RWPE2 (cell line): ENCODE results near the gene JKAMP.
A peak's percentile ranks its signal among the peaks of the same experiment; 100 is the strongest.

Experiments used
- ATAC-seq: fragments of 200-7000 bp; cut with Tn5 transposase; 3 replicates; pipeline ENCODE4 v1.9.1; 2021; ENCODE audit warnings: low read depth
- DNase-seq: peaks from one replicate; pipeline ENCODE4 v3.0.0-alpha.2; 2020; ENCODE audit warnings: low spot score
- H3K27ac ChIP-seq: fragments of 450-650 bp; 2 replicates; pipeline ENCODE4 v1.5.1; 2017; ENCODE audit warnings: mild to moderate bottlenecking; ENCODE audit not compliant: poor library complexity, severe bottlenecking
- H3K27me3 ChIP-seq: fragments of 250-450 bp; sonication (Bioruptor Pico); 2 replicates; pipeline ENCODE4 v1.5.1; 2021; ENCODE audit warnings: mild to moderate bottlenecking, moderate library complexity; ENCODE audit not compliant: insufficient read depth, poor library complexity, severe bottlenecking
- H3K36me3 ChIP-seq: fragments of 250-450 bp; sonication (Bioruptor Pico); 2 replicates; pipeline ENCODE4 v1.5.1; 2020; ENCODE audit warnings: low read depth, mild to moderate bottlenecking, moderate library complexity
- H3K4me1 ChIP-seq: fragments of 250-450 bp; sonication (Bioruptor Pico); 2 replicates; pipeline ENCODE4 v1.5.1; 2021; ENCODE audit warnings: mild to moderate bottlenecking, moderate library complexity; ENCODE audit not compliant: insufficient read depth, poor library complexity, severe bottlenecking
- H3K4me3 ChIP-seq: fragments of 250-450 bp; sonication (Bioruptor Pico); 2 replicates; pipeline ENCODE4 v1.5.1; 2021; ENCODE audit warnings: mild to moderate bottlenecking, moderate library complexity; ENCODE audit not compliant: severe bottlenecking
- H3K9me3 ChIP-seq: fragments of 250-450 bp; sonication (Bioruptor Pico); 2 replicates; pipeline ENCODE4 v1.5.1; 2021; ENCODE audit warnings: mild to moderate bottlenecking, moderate library complexity; ENCODE audit not compliant: severe bottlenecking
- TF ChIP-seq, protein P1 (sequence below): fragments of 450-650 bp; IDR thresholded peaks from one replicate; pipeline ENCODE4 v1.5.1; 2017; ENCODE audit warnings: mild to moderate bottlenecking, moderate library complexity; ENCODE audit not compliant: poor library complexity, severe bottlenecking

Gene JKAMP

DNA sequence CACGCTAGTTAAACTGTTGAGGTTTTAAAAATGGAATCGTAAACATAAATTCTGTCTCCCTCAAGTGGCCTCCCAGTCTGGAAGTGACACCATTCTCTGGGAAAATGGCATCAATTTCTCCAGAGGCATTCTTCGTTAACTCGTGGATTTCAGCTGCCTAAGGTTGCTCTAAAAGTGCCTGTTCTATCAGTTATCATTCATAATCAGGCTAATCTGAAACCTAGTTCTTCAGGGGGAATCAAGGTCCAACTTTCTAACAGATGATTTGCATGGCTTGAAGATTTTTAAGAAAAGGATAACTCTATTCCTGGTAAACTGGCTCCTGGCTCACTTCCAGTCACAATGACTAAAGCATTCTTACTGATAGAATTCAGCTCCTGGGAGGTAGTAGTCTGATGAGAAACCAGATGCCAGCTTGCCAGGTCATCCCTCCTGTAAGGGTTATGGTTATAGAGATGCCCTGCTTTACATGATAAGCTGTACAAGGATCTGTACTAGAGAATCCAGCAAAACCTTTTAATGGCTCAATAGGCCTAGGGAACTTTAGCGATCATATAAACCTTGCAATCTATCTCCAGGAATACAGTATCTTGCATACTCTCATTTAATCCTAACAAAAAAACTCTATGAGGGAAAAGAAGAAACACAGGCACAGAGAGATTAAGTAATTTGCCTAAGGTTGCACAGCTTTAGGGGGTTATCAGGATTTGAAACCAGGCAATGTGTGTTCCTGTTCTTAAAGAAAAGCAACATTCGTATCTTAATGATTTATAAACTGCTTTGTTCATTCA lies 1.6 kb upstream of the JKAMP start:
- TF ChIP-seq, protein P1, sequence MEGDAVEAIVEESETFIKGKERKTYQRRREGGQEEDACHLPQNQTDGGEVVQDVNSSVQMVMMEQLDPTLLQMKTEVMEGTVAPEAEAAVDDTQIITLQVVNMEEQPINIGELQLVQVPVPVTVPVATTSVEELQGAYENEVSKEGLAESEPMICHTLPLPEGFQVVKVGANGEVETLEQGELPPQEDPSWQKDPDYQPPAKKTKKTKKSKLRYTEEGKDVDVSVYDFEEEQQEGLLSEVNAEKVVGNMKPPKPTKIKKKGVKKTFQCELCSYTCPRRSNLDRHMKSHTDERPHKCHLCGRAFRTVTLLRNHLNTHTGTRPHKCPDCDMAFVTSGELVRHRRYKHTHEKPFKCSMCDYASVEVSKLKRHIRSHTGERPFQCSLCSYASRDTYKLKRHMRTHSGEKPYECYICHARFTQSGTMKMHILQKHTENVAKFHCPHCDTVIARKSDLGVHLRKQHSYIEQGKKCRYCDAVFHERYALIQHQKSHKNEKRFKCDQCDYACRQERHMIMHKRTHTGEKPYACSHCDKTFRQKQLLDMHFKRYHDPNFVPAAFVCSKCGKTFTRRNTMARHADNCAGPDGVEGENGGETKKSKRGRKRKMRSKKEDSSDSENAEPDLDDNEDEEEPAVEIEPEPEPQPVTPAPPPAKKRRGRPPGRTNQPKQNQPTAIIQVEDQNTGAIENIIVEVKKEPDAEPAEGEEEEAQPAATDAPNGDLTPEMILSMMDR, result no peak
- ATAC-seq (peak; percentile 74), DNase-seq (peak; percentile 87)
- Histone ChIP-seq H3K36me3 (peaks cover 39% of the 10 kb centered on the region), H3K27ac (peak overlapping the region; percentile 89), H3K4me1 (peaks cover 23% of the 10 kb centered on the region), H3K9me3 (no peaks in the 10 kb centered on the region), H3K27me3 (no peaks in the 10 kb centered on the region), H3K4me3 (peak overlapping the region; percentile 64)

DNA sequence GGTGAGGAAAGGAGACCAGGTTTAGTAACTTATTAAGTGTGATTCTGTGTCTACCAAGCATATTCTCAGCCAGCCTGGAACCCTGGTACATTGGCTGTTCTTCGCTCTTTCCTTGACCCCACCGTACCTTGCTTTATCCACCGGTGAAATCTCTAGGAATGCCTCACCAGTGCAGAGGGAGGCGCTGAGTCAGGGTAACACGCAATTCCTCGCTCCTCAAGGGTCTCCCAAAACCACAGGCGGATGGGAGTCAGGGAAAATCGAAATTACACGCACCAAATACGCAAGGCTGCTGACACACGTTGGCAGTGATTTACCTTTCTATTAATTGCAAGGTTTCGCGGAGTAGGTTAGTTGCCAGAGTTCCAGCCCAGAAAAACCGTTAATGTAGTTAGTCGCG lies 954 bp upstream of the JKAMP start:
- no peak for DNase-seq
- TF ChIP-seq, protein P1, result no peak

DNA sequence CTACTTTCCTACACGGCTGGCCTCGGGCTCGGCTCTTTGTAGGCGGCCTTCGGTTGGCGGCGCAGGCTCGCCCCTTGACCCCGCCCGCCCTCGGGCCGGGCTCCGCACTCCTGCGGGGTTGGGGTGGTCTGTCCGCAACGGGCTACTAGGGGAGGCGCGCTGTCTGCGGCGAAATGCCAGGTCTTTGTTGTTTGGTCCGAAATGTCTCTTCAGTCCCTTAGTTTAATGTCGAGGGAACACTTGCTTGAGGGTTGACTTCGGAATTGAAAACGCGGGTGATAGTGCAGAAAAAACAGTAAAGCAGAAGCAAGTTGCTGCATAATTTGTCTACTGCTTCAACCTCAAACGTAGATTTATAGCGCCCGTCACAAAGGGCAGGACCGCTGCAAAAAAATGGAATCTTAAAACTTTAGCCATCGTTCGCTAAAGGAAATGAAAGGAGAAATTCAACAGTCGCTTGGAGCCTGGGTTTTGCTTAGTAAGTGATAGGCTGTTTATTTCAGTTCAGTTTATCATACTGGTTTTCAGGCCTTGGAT lies 390 bp downstream of the JKAMP start:
- Histone ChIP-seq H3K4me1 (peaks cover 23% of the 10 kb centered on the region), H3K9me3 (no peaks in the 10 kb centered on the region), H3K27me3 (no peaks in the 10 kb centered on the region), H3K27ac (peak overlapping the region; percentile 89), H3K36me3 (peaks cover 41% of the 10 kb centered on the region), H3K4me3 (peak overlapping the region; percentile 64)
- DNase-seq (no peak), ATAC-seq (peak; percentile 13)
- TF ChIP-seq, protein P1, result no peak

More for the DNA sequence above, 954 bp upstream of the JKAMP start:
- Histone ChIP-seq H3K36me3 (peaks cover 39% of the 10 kb centered on the region), H3K4me1 (peaks cover 23% of the 10 kb centered on the region), H3K4me3 (peak overlapping the region; percentile 64), H3K9me3 (no peaks in the 10 kb centered on the region), H3K27ac (peak overlapping the region; percentile 89), H3K27me3 (no peaks in the 10 kb centered on the region)
- peak; percentile 19 for ATAC-seq

DNA sequence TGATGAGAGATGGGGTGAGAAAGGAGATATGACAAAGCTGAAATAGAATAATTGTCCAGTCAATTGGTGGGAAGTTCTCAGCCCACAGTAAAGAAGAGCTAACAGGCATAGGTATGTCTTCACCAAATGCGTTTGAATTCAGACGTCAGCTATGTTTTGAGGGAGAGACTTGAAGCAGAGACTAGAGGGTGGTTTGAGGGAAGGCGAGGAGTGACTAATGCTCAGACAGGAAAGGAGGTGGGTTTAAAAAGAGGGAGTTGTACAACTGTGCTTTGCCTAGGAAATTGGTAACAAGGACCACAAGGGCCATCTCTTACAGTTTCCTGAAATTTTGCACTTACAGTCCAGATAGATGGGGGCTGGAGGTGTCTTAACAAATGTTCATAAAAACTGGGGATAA lies 6.4 kb downstream of the JKAMP start:
- no peak overlapping the region for H3K27ac ChIP-seq
- ATAC-seq (no peak), DNase-seq (no peak)
- H3K27me3 ChIP-seq, result no peaks in the 10 kb centered on the region
- TF ChIP-seq, protein P1, result no peak
- no peak overlapping the region for H3K4me3 ChIP-seq
- no peaks in the 10 kb centered on the region for H3K9me3 ChIP-seq
- H3K4me1 ChIP-seq, result peaks cover 5% of the 10 kb centered on the region
- peaks cover 90% of the 10 kb centered on the region for H3K36me3 ChIP-seq

DNA sequence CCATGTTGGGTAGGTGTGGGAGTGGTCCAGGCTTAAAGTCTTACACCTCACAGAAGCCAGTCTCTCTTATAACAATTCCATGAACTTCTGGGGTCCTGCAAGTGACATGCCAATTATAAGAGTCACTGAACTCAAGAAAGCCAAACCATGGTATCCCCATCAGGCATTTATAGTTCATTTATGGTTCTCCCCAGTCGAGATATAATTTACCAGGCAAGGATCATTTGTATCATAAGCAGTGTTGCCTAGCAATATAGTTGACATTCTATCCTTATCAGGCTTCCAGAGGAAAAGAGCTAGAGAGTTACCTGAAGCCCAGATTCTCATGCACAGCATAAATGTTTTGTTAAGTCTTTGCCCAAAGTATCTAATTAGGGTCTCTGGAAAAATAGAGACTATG lies 8.1 kb downstream of the JKAMP start:
- ATAC-seq (no peak), DNase-seq (no peak)
- Histone ChIP-seq H3K9me3 (no peaks in the 10 kb centered on the region), H3K4me1 (no peaks in the 10 kb centered on the region), H3K4me3 (no peak overlapping the region), H3K27me3 (no peaks in the 10 kb centered on the region), H3K27ac (no peak overlapping the region), H3K36me3 (peaks cover 97% of the 10 kb centered on the region)
- TF ChIP-seq, protein P1, result no peak
